Measurements from ENCODE around the gene CCDC85C. TPM values are rescaled to one million over a fixed set of nuclear protein-coding genes. Genes with fewer than 3 reads are reported as not detected.

CCDC85C gene
- total and polyA plus RNA-seq, 2 of the 8 experiments (the other 6 are each of a cell fraction or from before 2014, with no cell fraction given) = 16.8 to 35.8 TPM

GRCh38 chr14:99643343-99643742, 39.3 kb upstream of the CCDC85C start:
- H3K27me3 ChIP-seq (replicated peaks in 1 of 4; ENCODE audit: control insufficient read depth in 3 of 4, extremely low read depth in 1 of 4, insufficient read depth in 3 of 4, low read length in 3 of 4) = peaks cover 0 to 30% (median 22%) of the 10 kb centered on the region in 4 experiments; a peak in 6 of 7 replicates
- H2BK15ac ChIP-seq (ENCODE audit: low read length) = no peak overlapping the region
- no peak overlapping the region for H3K14ac ChIP-seq (ENCODE audit: insufficient read length)
- 88% methylated on average over 6 of the region's 6 CpGs; no CpG with 5 or more reads in 1 of the 2 experiments for WGBS, 2 experiments (ENCODE audit: extremely low coverage in 1 of 2, insufficient coverage in 1 of 2, insufficient read length in 1 of 2, insufficient replicate concordance in 2 of 2, low coverage in 1 of 2, low lambda C conversion rate in 2 of 2, missing lambda C conversion rate in 1 of 2)
- H3K9ac ChIP-seq (replicated peaks in 1 of 4; ENCODE audit: extremely low read depth in 1 of 4, low read depth in 3 of 4, low read length in 3 of 4) = no peak overlapping the region
- no peaks in the 10 kb centered on the region for H3K9me3 ChIP-seq (ENCODE audit: insufficient read depth in 2 of 2, low read depth in 1 of 2, low read length in 1 of 2)
- FAIRE-seq (no peak), DNase-seq (ENCODE audit: low read depth in 1 of 2, low spot score in 2 of 2) (no peak)
- peaks cover 10% of the 10 kb centered on the region; the same call in 1 of the 2 replicates for H3K23me2 ChIP-seq (ENCODE audit: low read depth, low read length)
- ChIA-PET POLR2A (ENCODE audit: partially characterized antibody) (interaction anchor here (1.6 kb wide), 1 partner anchor 128 kb away, joined by 3 read pairs; no protein-coding TSS in a partner anchor), CTCF (ENCODE audit: partially characterized antibody) (interaction anchor here (0.8 to 4.7 kb wide), 5 partner anchors 15 to 124 kb away, joined by 3 to 13 read pairs (median 6); no protein-coding TSS in a partner anchor)
- no peak overlapping the region for H2BK12ac ChIP-seq (ENCODE audit: low read depth, low read length)
- H3K36me3 ChIP-seq (ENCODE audit: control insufficient read depth in 2 of 4, insufficient read depth in 4 of 4, low read length in 3 of 4) = no peaks in the 10 kb centered on the region
- no peak overlapping the region for H3K18ac ChIP-seq (ENCODE audit: extremely low read depth, low read length)
- no peak overlapping the region for H2BK20ac ChIP-seq (ENCODE audit: low read length)
- H2AK5ac ChIP-seq (ENCODE audit: low read depth, low read length) = no peak overlapping the region
- H3K4ac ChIP-seq (replicated peaks; ENCODE audit: insufficient read length, low read depth, low read length) = no peak overlapping the region
- no peak overlapping the region; a peak in 1 of 4 replicates for H3K4me2 ChIP-seq (ENCODE audit: insufficient read depth in 1 of 2, low read depth in 2 of 2, low read length in 2 of 2)
- no peak overlapping the region for H2BK5ac ChIP-seq (ENCODE audit: low read depth, low read length)
- H4K8ac ChIP-seq (ENCODE audit: extremely low read depth, insufficient read depth, low read length) = no peak overlapping the region
- no peak overlapping the region for H4K5ac ChIP-seq (ENCODE audit: insufficient read length, low read depth, low read length)
- no peaks in the 10 kb centered on the region for H3K79me2 ChIP-seq (ENCODE audit: control insufficient read depth in 1 of 2, insufficient read depth in 2 of 2, low read length in 2 of 2)
- no peaks in the 10 kb centered on the region for H4K20me1 ChIP-seq (replicated peaks in 1 of 2; ENCODE audit: control insufficient read depth in 1 of 2, insufficient read depth in 2 of 2, low read length in 2 of 2)
- no peak overlapping the region for H3K4me3 ChIP-seq (ENCODE audit: extremely low read depth in 1 of 4, insufficient read depth in 2 of 4, low read depth in 3 of 4, low read length in 4 of 4)
- H3K79me1 ChIP-seq (ENCODE audit: low read depth, low read length) = no peaks in the 10 kb centered on the region
- TF ChIP-seq YY1 (IDR thresholded peaks at IDR 0.05; ENCODE audit: low read depth, low read length) = no peak
- no peak for TF ChIP-seq RAD21 (IDR thresholded peaks at IDR 0.05 in 1 of 2, conservative IDR thresholded peaks at IDR 0.05 in 1 of 2; ENCODE audit: low read depth in 2 of 2, low read length in 2 of 2)
- TF ChIP-seq NANOG (IDR thresholded peaks at IDR 0.05; ENCODE audit: insufficient read depth, low read depth, low read length, poor library complexity, severe bottlenecking) = no peak
- no peak for TF ChIP-seq ATF2 (IDR thresholded peaks at IDR 0.05; ENCODE audit: low read length)
- no peak for TF ChIP-seq GABPA (IDR thresholded peaks at IDR 0.05; ENCODE audit: borderline replicate concordance, insufficient read depth, low read length)
- no peak for TF ChIP-seq BRCA1 (IDR thresholded peaks at IDR 0.05; ENCODE audit: low read depth, low read length)
- no peak for TF ChIP-seq EZH2 (IDR thresholded peaks at IDR 0.05; ENCODE audit: low read depth, low read length, severe bottlenecking)
- no peak overlapping the region for H3K27ac ChIP-seq (ENCODE audit: low read depth, low read length)
- peaks cover 0 to 14% (median 5%) of the 10 kb centered on the region in 4 experiments; a peak in 5 of 7 replicates for H3K4me1 ChIP-seq (replicated peaks in 1 of 4; ENCODE audit: control insufficient read depth in 3 of 4, insufficient read depth in 4 of 4, low read length in 3 of 4)
- no peak overlapping the region for H2BK120ac ChIP-seq (replicated peaks; ENCODE audit: low read depth, low read length)
- no peak overlapping the region for H3K23ac ChIP-seq (ENCODE audit: insufficient read length)
- H2AFZ ChIP-seq (ENCODE audit: low read length) = no peak overlapping the region
- no peak overlapping the region for H3K56ac ChIP-seq (replicated peaks; ENCODE audit: insufficient read length, low read depth, low read length)
- H4K91ac ChIP-seq (replicated peaks; ENCODE audit: insufficient read length, low read length) = no peak overlapping the region

Measured in H1 (cell line).